Endothelial cell of umbilical vein (primary cell): ENCODE results near the gene DENND4A. TPM values are rescaled to one million over a fixed set of nuclear protein-coding genes. Genes with fewer than 3 reads are reported as not detected.

Experiments used
- BruUV-seq: library from RNA; stranded (reverse); fragments of 400-500 nt; replicated peaks from 2 replicates; lab custom pipeline; 2021; lab: Mats Ljungman, UMichigan
- CTCF ChIA-PET: fragments of 300-600, 350-600 bp; sonication (Branson Sonifier 250); formaldehyde crosslinking; loops from one replicate; lab custom pipeline; 2021; ENCODE audit warnings: antibody characterized with exemption, inconsistent platforms; lab: Charles Lee
- POLR2A ChIA-PET: fragments of 300-600, 350-600 bp; sonication (Branson Sonifier 250); formaldehyde crosslinking; loops from one replicate; lab custom pipeline; 2021; ENCODE audit warnings: antibody characterized with exemption, inconsistent platforms; lab: Charles Lee
- DNase-seq: peaks from one replicate; pipeline ENCODE4 v3.0.0-alpha.2; 2011; ENCODE audit warnings: low read depth, low spot score
- FAIRE-seq: peaks from 2 replicates; lab custom pipeline; 2011; peaks lifted over from hg19 to GRCh38; lab: Jason Lieb, UNC
- H2AFZ ChIP-seq: 2 replicates; pipeline ENCODE4 v1.6.0; 2012; ENCODE audit warnings: low read depth, low read length, control low read depth, inconsistent platforms
- H3K27ac ChIP-seq: 2 replicates; pipeline ENCODE4 v1.5.1; 2011; ENCODE audit warnings: low read depth, mild to moderate bottlenecking, control low read depth, low read length, moderate library complexity; ENCODE audit not compliant: insufficient read depth
- H3K27me3 ChIP-seq, 2 experiments: 2 replicates each; pipeline versions ENCODE4 v1.6.0 to v1.6.1; 2011; ENCODE audit warnings: low read length in 2 of 2, mixed read lengths in 1 of 2; ENCODE audit not compliant: control insufficient read depth in 2 of 2, insufficient read depth in 2 of 2
- H3K36me3 ChIP-seq, 2 experiments: 2 replicates in 1 of 2; 3 replicates in 1 of 2; pipeline ENCODE4 v1.5.1; 2011; ENCODE audit warnings: low read length in 2 of 2, mild to moderate bottlenecking in 1 of 2, moderate library complexity in 1 of 2; ENCODE audit not compliant: control insufficient read depth in 2 of 2, insufficient read depth in 2 of 2; ENCODE audit errors: extremely low read depth in 1 of 2
- H3K4me1 ChIP-seq: 3 replicates; pipeline ENCODE4 v1.5.1; 2011; ENCODE audit warnings: mild to moderate bottlenecking, low read length; ENCODE audit not compliant: control insufficient read depth, insufficient read depth; ENCODE audit errors: extremely low read depth
- H3K4me2 ChIP-seq: 2 replicates; pipeline ENCODE4 v1.6.1; 2011; ENCODE audit warnings: low read length, control low read depth, mixed read lengths; ENCODE audit not compliant: insufficient read depth
- H3K4me3 ChIP-seq, 3 experiments: fragments of 200-600 bp in 1 of 3; sonication (generic), shearing (Covaris generic) in 1 of 3; replicated peaks in 1 of 3; 2 replicates each; pipeline ENCODE4 v1.5.1; 2011 to 2016; ENCODE audit warnings: control low read depth in 3 of 3, low read length in 3 of 3, mild to moderate bottlenecking in 2 of 3, inconsistent platforms in 1 of 3, low read depth in 1 of 3, moderate library complexity in 1 of 3; ENCODE audit not compliant: insufficient read depth in 1 of 3
- H3K79me2 ChIP-seq: 2 replicates; pipeline ENCODE4 v1.6.0; 2012; ENCODE audit warnings: low read length, inconsistent platforms; ENCODE audit not compliant: control insufficient read depth, insufficient read depth
- H3K9ac ChIP-seq: replicated peaks from 2 replicates; pipeline ENCODE3; 2011; ENCODE audit warnings: low read length, control low read depth; ENCODE audit not compliant: insufficient read depth; ENCODE audit errors: extremely low read depth
- H3K9me1 ChIP-seq: replicated peaks from 3 replicates; pipeline ENCODE4 v1.6.0; 2011; ENCODE audit warnings: mild to moderate bottlenecking, low read length; ENCODE audit not compliant: control insufficient read depth, insufficient read depth; ENCODE audit errors: extremely low read depth
- H3K9me3 ChIP-seq: replicated peaks from 2 replicates; pipeline ENCODE4 v1.5.1; 2012; ENCODE audit warnings: low read length, inconsistent platforms; ENCODE audit not compliant: control insufficient read depth, insufficient read depth
- H4K20me1 ChIP-seq: replicated peaks from 2 replicates; pipeline ENCODE3; 2011; ENCODE audit warnings: mild to moderate bottlenecking, low read length; ENCODE audit not compliant: control insufficient read depth, insufficient read depth; ENCODE audit errors: extremely low read depth
- CTCF ChIP-seq, 2 donors: IDR thresholded peaks; 1 replicate in 1 of 2; 2 replicates in 1 of 2; pipeline ENCODE4 v1.5.1; 2011; ENCODE audit warnings: low read length in 2 of 2, mild to moderate bottlenecking in 2 of 2, moderate library complexity in 2 of 2, control low read depth in 1 of 2, inconsistent platforms in 1 of 2, low read depth in 1 of 2; ENCODE audit not compliant: insufficient read depth in 1 of 2; ENCODE audit errors: extremely low read depth in 1 of 2
- EZH2 ChIP-seq: IDR thresholded peaks from 2 replicates; pipeline ENCODE4 v1.6.1; 2012; ENCODE audit warnings: borderline replicate concordance, low read depth, mild to moderate bottlenecking, moderate library complexity, low read length, inconsistent platforms; ENCODE audit not compliant: severe bottlenecking
- FOS ChIP-seq: IDR thresholded peaks from 2 replicates; pipeline ENCODE4 v1.6.1; 2011; ENCODE audit warnings: mild to moderate bottlenecking, low read length, moderate library complexity, borderline replicate concordance; ENCODE audit not compliant: insufficient read depth
- GATA2 ChIP-seq: IDR thresholded peaks from 2 replicates; pipeline ENCODE4 v1.7.0; 2011; ENCODE audit warnings: low read depth, mild to moderate bottlenecking, moderate library complexity, mixed read lengths, low read length; ENCODE audit not compliant: insufficient read length, insufficient read depth
- JUN ChIP-seq: IDR thresholded peaks from 2 replicates; pipeline ENCODE4 v1.6.1; 2011; ENCODE audit warnings: borderline replicate concordance, low read depth; ENCODE audit not compliant: insufficient read length, insufficient read depth
- MAX ChIP-seq: IDR thresholded peaks from 2 replicates; pipeline ENCODE4 v1.6.1; 2011; ENCODE audit not compliant: insufficient read depth, insufficient read length
- MYC ChIP-seq: IDR thresholded peaks from one replicate; pipeline ENCODE4 v1.6.1; 2011; ENCODE audit warnings: mild to moderate bottlenecking, low read depth, low read length
- POLR2A ChIP-seq: IDR thresholded peaks from 2 replicates; pipeline ENCODE4 v1.6.1; 2012; ENCODE audit warnings: low read depth, mild to moderate bottlenecking, control low read depth, low read length
- POLR2AphosphoS5 ChIP-seq: IDR thresholded peaks from 2 replicates; pipeline ENCODE4 v1.6.1; 2012; ENCODE audit warnings: low read depth, mild to moderate bottlenecking, control low read depth, low read length, moderate library complexity; ENCODE audit not compliant: insufficient read depth
- dilution Hi-C: fragments of 300-500 bp; cut with MboI; formaldehyde crosslinking; loops from one replicate; pipeline ENCODE4 v1.15.0; 2019; ENCODE audit warnings: low sequenced_read_pairs; ENCODE audit not compliant: extremely low pct_ligation_motif_present
- intact Hi-C: fragments of 100-400 bp; cut with micrococcal nuclease; formaldehyde crosslinking; loops from one replicate; pipeline ENCODE4 v1.10.0; 2022
- polyA plus RNA-seq, 4 experiments: library from polyadenylated mRNA; depleted of rRNA in 3 of 4; stranded (reverse) in 3 of 4; unstranded in 1 of 4; fragments of >200 nt; gene quantifications; 2 replicates each; pipeline versions ENCODE4 v1.2.1 to v1.2.3, GENCODE V29; 2011 to 2012; ENCODE audit warnings: missing spikeins in 1 of 4
- total RNA-seq: library from RNA; stranded (reverse); gene quantifications from 2 replicates; pipeline ENCODE4 v1.2.3, GENCODE V29; 2021

Gene DENND4A
- total and polyA plus RNA-seq, 2 donors (not counting 3 experiments of a cell fraction or from before 2014, with no cell fraction given), result 5.7 to 22.2 TPM

GRCh38 chr15:65762399-65762798, 29.7 kb downstream of the DENND4A start:
- dilution Hi-C loops, result no loop called here
- peaks cover 12% of the 10 kb centered on the region for H3K79me2 ChIP-seq
- H2AFZ ChIP-seq, result no peak overlapping the region
- intact Hi-C loops, result no loop called here
- BruUV-seq, result no TSS peak
- no peak overlapping the region for H3K4me3 ChIP-seq
- H4K20me1 ChIP-seq, result peaks cover 2% of the 10 kb centered on the region
- no peak overlapping the region for H3K4me2 ChIP-seq
- no peaks in the 10 kb centered on the region for H3K36me3 ChIP-seq
- H3K27ac ChIP-seq, result no peak overlapping the region
- H3K9me3 ChIP-seq, result no peaks in the 10 kb centered on the region
- H3K27me3 ChIP-seq, result no peaks in the 10 kb centered on the region
- ChIA-PET POLR2A (no interaction called here), CTCF (no interaction called here)
- no peaks in the 10 kb centered on the region for H3K9me1 ChIP-seq
- DNase-seq (no peak), FAIRE-seq (no peak)
- H3K4me1 ChIP-seq, result no peaks in the 10 kb centered on the region
- H3K9ac ChIP-seq, result no peak overlapping the region
- TF ChIP-seq FOS, result no peak
- TF ChIP-seq MAX, result no peak
- no peak for TF ChIP-seq JUN
- no peak for TF ChIP-seq EZH2
- TF ChIP-seq POLR2A, result no peak
- no peak for TF ChIP-seq GATA2
- no peak for TF ChIP-seq MYC
- TF ChIP-seq CTCF (IDR thresholded peaks at IDR 0.05; ENCODE audit: extremely low read depth in 1 of 2, insufficient read depth in 1 of 2, low read depth in 1 of 2, low read length in 2 of 2), result no peak
- no peak for TF ChIP-seq POLR2AphosphoS5
